GM10266 (cell line): ENCODE results near the gene SELENOM.

Experiments
- DNase-seq: peaks from one replicate; pipeline ENCODE4 v3.0.0; 2012; ENCODE audit errors: extremely low spot score
- CTCF ChIP-seq: IDR thresholded peaks from 2 replicates; pipeline ENCODE4 v1.5.1; 2012; ENCODE audit warnings: mild to moderate bottlenecking, low read depth; ENCODE audit not compliant: control insufficient read depth, insufficient read depth; ENCODE audit errors: missing control alignments

Gene SELENOM

GRCh38 chr22:31107178-31107893, at the start of gene SELENOM:
TSS of gene SELENOM (minus strand) at chr22:31107568. CDS start at chr22:31107505, 63 bp downstream.
- peak; percentile 81 for TF ChIP-seq CTCF
- DNase-seq, result peak; percentile 98

- TF ChIP-seq CTCF, result no peak
- DNase-seq, result no peak
Observed at GRCh38 chr22:31155422-31155821, 48.1 kb upstream of the SELENOM start.

- DNase-seq, result no peak
- no peak for TF ChIP-seq CTCF
Observed at GRCh38 chr22:31154975-31155374, 47.6 kb upstream of the SELENOM start.

- no peak for DNase-seq
- TF ChIP-seq CTCF, result no peak
Observed at GRCh38 chr22:31153357-31153756, 46.0 kb upstream of the SELENOM start.

GRCh38 chr22:31151872-31152271, 44.5 kb upstream of the SELENOM start:
- TF ChIP-seq CTCF, result no peak
- no peak for DNase-seq

GRCh38 chr22:31150615-31151014, 43.2 kb upstream of the SELENOM start:
- no peak for DNase-seq
- no peak for TF ChIP-seq CTCF

- TF ChIP-seq CTCF, result peak; percentile 72
- DNase-seq, result peak; percentile 71
Observed at GRCh38 chr22:31148953-31149627, 41.7 kb upstream of the SELENOM start.
